ENCODE results near the gene SFN.

DNA sequence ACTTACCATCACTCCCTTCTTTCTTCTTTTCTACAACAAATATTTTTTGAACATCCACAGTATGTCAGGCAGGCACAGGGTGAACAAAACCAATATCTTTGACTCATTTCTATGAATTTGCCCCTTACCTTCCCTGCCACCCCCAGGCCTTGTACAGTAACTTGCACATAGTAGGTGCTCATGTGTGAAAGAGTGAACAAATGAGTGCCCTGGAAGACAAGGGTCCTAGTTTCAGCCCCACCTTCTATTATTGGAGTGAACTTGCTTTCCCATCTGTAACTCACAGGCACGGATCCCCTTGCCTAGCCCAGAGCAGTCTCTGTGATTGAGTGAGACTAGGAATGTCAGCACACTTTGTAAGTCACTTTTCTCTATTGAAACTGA is 23.6 kb upstream of the SFN start:
- TF ChIP-seq, protein P1, sequence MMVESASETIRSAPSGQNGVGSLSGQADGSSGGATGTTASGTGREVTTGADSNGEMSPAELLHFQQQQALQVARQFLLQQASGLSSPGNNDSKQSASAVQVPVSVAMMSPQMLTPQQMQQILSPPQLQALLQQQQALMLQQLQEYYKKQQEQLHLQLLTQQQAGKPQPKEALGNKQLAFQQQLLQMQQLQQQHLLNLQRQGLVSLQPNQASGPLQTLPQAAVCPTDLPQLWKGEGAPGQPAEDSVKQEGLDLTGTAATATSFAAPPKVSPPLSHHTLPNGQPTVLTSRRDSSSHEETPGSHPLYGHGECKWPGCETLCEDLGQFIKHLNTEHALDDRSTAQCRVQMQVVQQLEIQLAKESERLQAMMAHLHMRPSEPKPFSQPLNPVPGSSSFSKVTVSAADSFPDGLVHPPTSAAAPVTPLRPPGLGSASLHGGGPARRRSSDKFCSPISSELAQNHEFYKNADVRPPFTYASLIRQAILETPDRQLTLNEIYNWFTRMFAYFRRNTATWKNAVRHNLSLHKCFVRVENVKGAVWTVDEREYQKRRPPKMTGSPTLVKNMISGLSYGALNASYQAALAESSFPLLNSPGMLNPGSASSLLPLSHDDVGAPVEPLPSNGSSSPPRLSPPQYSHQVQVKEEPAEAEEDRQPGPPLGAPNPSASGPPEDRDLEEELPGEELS (CRISPR knock-in tag; IDR thresholded peaks at IDR 0.05) = no peak
- no peak for TF ChIP-seq CREM (CRISPR knock-in tag; IDR thresholded peaks at IDR 0.05)
- TF ChIP-seq, protein P2, sequence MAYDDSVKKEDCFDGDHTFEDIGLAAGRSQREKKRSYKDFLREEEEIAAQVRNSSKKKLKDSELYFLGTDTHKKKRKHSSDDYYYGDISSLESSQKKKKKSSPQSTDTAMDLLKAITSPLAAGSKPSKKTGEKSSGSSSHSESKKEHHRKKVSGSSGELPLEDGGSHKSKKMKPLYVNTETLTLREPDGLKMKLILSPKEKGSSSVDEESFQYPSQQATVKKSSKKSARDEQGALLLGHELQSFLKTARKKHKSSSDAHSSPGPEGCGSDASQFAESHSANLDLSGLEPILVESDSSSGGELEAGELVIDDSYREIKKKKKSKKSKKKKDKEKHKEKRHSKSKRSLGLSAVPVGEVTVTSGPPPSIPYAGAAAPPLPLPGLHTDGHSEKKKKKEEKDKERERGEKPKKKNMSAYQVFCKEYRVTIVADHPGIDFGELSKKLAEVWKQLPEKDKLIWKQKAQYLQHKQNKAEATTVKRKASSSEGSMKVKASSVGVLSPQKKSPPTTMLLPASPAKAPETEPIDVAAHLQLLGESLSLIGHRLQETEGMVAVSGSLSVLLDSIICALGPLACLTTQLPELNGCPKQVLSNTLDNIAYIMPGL (CRISPR knock-in tag; IDR thresholded peaks at IDR 0.05) = no peak
- TF ChIP-seq, protein P3, sequence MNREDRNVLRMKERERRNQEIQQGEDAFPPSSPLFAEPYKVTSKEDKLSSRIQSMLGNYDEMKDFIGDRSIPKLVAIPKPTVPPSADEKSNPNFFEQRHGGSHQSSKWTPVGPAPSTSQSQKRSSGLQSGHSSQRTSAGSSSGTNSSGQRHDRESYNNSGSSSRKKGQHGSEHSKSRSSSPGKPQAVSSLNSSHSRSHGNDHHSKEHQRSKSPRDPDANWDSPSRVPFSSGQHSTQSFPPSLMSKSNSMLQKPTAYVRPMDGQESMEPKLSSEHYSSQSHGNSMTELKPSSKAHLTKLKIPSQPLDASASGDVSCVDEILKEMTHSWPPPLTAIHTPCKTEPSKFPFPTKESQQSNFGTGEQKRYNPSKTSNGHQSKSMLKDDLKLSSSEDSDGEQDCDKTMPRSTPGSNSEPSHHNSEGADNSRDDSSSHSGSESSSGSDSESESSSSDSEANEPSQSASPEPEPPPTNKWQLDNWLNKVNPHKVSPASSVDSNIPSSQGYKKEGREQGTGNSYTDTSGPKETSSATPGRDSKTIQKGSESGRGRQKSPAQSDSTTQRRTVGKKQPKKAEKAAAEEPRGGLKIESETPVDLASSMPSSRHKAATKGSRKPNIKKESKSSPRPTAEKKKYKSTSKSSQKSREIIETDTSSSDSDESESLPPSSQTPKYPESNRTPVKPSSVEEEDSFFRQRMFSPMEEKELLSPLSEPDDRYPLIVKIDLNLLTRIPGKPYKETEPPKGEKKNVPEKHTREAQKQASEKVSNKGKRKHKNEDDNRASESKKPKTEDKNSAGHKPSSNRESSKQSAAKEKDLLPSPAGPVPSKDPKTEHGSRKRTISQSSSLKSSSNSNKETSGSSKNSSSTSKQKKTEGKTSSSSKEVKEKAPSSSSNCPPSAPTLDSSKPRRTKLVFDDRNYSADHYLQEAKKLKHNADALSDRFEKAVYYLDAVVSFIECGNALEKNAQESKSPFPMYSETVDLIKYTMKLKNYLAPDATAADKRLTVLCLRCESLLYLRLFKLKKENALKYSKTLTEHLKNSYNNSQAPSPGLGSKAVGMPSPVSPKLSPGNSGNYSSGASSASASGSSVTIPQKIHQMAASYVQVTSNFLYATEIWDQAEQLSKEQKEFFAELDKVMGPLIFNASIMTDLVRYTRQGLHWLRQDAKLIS (CRISPR knock-in tag; IDR thresholded peaks at IDR 0.05; ENCODE audit: borderline replicate concordance) = no peak
- TF ChIP-seq, protein P4, sequence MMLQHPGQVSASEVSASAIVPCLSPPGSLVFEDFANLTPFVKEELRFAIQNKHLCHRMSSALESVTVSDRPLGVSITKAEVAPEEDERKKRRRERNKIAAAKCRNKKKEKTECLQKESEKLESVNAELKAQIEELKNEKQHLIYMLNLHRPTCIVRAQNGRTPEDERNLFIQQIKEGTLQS (CRISPR knock-in tag; conservative IDR thresholded peaks at IDR 0.05) = no peak

Data from WTC11 (cell line).